Right lobe of liver (tissue), 6 donors: Measurements from ENCODE around the gene CHMP1A. TPM values are rescaled to one million over a fixed set of nuclear protein-coding genes. Genes with fewer than 3 reads are reported as not detected.
"Not testable (repeated sequence)": the region's sequence is repeated elsewhere in the genome, so short reads cannot be mapped to it uniquely, and the experiment has no call there.

ENCODE experiments used
- ATAC-seq, 4 donors: fragments of 200-7000 bp; cut with Tn5 transposase; one replicate each; pipeline ENCODE4 v1.9.1; 2020; ENCODE audit warnings: mild to moderate bottlenecking in 4 of 4, moderate library complexity in 4 of 4
- DNase-seq, 3 donors: peaks; one replicate each; pipeline ENCODE4 v3.0.0-alpha.2; 2020
- H3K27ac ChIP-seq, 3 donors: fragments of 200-600 bp; one replicate each; pipeline ENCODE4 v1.8.0; 2022
- H3K27me3 ChIP-seq, 2 donors: fragments of 200-600 bp; one replicate each; pipeline ENCODE4 v1.8.0; 2022
- H3K36me3 ChIP-seq, 4 donors: fragments of 200-600 bp; sonication (generic) in 1 of 4; one replicate each; pipeline versions ENCODE4 v1.5.1 to v1.8.0; 2017 to 2022; ENCODE audit warnings: control low read depth in 1 of 4
- H3K4me1 ChIP-seq, 4 donors: fragments of 200-600 bp; sonication (generic) in 1 of 4; one replicate each; pipeline versions ENCODE4 v1.5.1 to v1.8.0; 2017 to 2022; ENCODE audit warnings: control low read depth in 1 of 4
- H3K4me3 ChIP-seq, 3 donors: fragments of 200-600 bp; one replicate each; pipeline ENCODE4 v1.8.0; 2022
- H3K9me3 ChIP-seq, 4 donors: fragments of 200-600 bp; sonication (generic) in 1 of 4; one replicate each; pipeline versions ENCODE4 v1.5.1 to v1.8.0; 2017 to 2022; ENCODE audit warnings: control low read depth in 1 of 4
- CTCF ChIP-seq, 4 donors: fragments of 200-600 bp in 3 of 4; fragments of 450-650 bp in 1 of 4; IDR thresholded peaks; one replicate each; pipeline versions ENCODE4 v1.5.1 to v1.8.0; 2016 to 2022; ENCODE audit warnings: antibody characterized with exemption in 4 of 4, mild to moderate bottlenecking in 2 of 4
- POLR2A ChIP-seq: fragments of 450-650 bp; IDR thresholded peaks from one replicate; pipeline ENCODE4 v1.6.1; 2017; ENCODE audit warnings: antibody characterized with exemption, mild to moderate bottlenecking
- WGBS: methylation state at CpG from one replicate; pipeline ENCODE4 v1.1.6; 2018; ENCODE audit warnings: low coverage, low lambda C conversion rate; ENCODE audit not compliant: insufficient coverage; ENCODE audit errors: missing lambda C conversion rate; 5-methylcytosine and 5-hydroxymethylcytosine counted together
- intact Hi-C, 2 donors: fragments of 100-400 bp; cut with DNase I; formaldehyde crosslinking; loops; one replicate each; pipeline versions ENCODE4 v1.11.2 to v1.14.1; 2022
- total RNA-seq, 6 experiments: library from RNA; depleted of rRNA in 2 of 6; stranded (reverse); fragments of >200 nt in 2 of 6; fragmentation: NEBNext Ultra II Directional in 3 of 6; extraction: Animal tissue kit (Norgen Biotek cat#: 25700) in 3 of 6; gene quantifications; one replicate each; pipeline versions ENCODE4 v1.1.0 to v1.2.4, GENCODE V29; 2016 to 2023
- donor health status: DM: no; HTN: yes; CAD: no.
- donor health status: DM: no; HTN: no; CAD: no.
- donor health status: DM: no; HTN: no; CAD: no.
- donor health status: DM: no; HTN: yes; CAD: no.
- donor health status: DM: no; HTN: yes; CAD: no.

Gene CHMP1A
- total RNA-seq, 6 experiments from 2014 or later = 27.2 to 42.3 (median 33.1) TPM

GRCh38 chr16:89668790-89669158 lies 11.3 kb upstream of the CHMP1A start:
- no peak for TF ChIP-seq CTCF (IDR thresholded peaks at IDR 0.05)
- no peak for TF ChIP-seq POLR2A
- 3% methylated on average over 4 of the region's 5 CpGs for WGBS
- Histone ChIP-seq H3K27me3 (no peaks in the 10 kb centered on the region), H3K4me3 (no peak overlapping the region), H3K4me1 (peaks cover 0 to 12% (median 0%) of the 10 kb centered on the region in 4 donors), H3K9me3 (no peaks in the 10 kb centered on the region), H3K27ac (peak overlapping the region in 1 of 3 donors; percentile 40), H3K36me3 (no peaks in the 10 kb centered on the region)
- ATAC-seq = peak; percentile 71 to 88 (median 82)
- no peak for DNase-seq
- intact Hi-C loops = no loop called here

- Histone ChIP-seq H3K4me3 (no peak overlapping the region), H3K9me3 (no peaks in the 10 kb centered on the region), H3K4me1 (peaks cover 0 to 12% (median 0%) of the 10 kb centered on the region in 4 donors), H3K36me3 (no peaks in the 10 kb centered on the region), H3K27me3 (no peaks in the 10 kb centered on the region), H3K27ac (no peak overlapping the region)
- TF ChIP-seq CTCF (IDR thresholded peaks at IDR 0.05) (no peak), POLR2A (no peak)
- no peak for DNase-seq
- no peak for ATAC-seq
- intact Hi-C loops = no loop called here
- 80% methylated on average over 1 of the region's 9 CpGs for WGBS
Measured at GRCh38 chr16:89667633-89668032, 10.1 kb upstream of the CHMP1A start.

GRCh38 chr16:89667000-89667399 lies 9.5 kb upstream of the CHMP1A start:
- DNase-seq, H3K9me3 ChIP-seq, H3K36me3 ChIP-seq, intact Hi-C loops, ATAC-seq, H3K27ac ChIP-seq, H3K4me3 ChIP-seq, H3K27me3 ChIP-seq: not testable (repeated sequence)
- peak in 2 of 4 donors; percentile 20 to 35 for TF ChIP-seq CTCF (IDR thresholded peaks at IDR 0.05)
- peaks cover 0 to 12% (median 0%) of the 10 kb centered on the region in 4 donors for H3K4me1 ChIP-seq
- WGBS = 58% methylated on average over 3 of the region's 7 CpGs

- H3K27ac ChIP-seq, DNase-seq, ATAC-seq, intact Hi-C loops, H3K36me3 ChIP-seq, H3K9me3 ChIP-seq, H3K4me3 ChIP-seq, H3K27me3 ChIP-seq: not testable (repeated sequence)
- 84% methylated on average over 8 of the region's 11 CpGs for WGBS
- peaks cover 0 to 12% (median 0%) of the 10 kb centered on the region in 4 donors for H3K4me1 ChIP-seq
Measured at GRCh38 chr16:89664238-89664637, 6.7 kb upstream of the CHMP1A start.

- intact Hi-C loops = no loop called here
- no peak for DNase-seq
- H3K4me1 ChIP-seq = peaks cover 0 to 9% (median 0%) of the 10 kb centered on the region in 4 donors
Measured at GRCh38 chr16:89661215-89661614, 3.7 kb upstream of the CHMP1A start.

More at GRCh38 chr16:89661215-89661614, 3.7 kb upstream of the CHMP1A start:
- no peak for ATAC-seq
- no peaks in the 10 kb centered on the region for H3K9me3 ChIP-seq
- WGBS = 88% methylated on average over 8 of the region's 9 CpGs
- H3K4me3 ChIP-seq = no peak overlapping the region
- no peaks in the 10 kb centered on the region for H3K27me3 ChIP-seq
- no peak overlapping the region for H3K27ac ChIP-seq
- H3K36me3 ChIP-seq = no peaks in the 10 kb centered on the region
- TF ChIP-seq POLR2A = no peak
- TF ChIP-seq CTCF (IDR thresholded peaks at IDR 0.05) = no peak
